DOHH2 (cell line): ENCODE measurements around the gene COQ10B.
"Not testable (repeated sequence)": the region's sequence is repeated elsewhere in the genome, so short reads cannot be mapped to it uniquely, and the experiment has no call there.

ENCODE experiments used
- H3F3A ChIP-seq: fragments of 200-600 bp; sonication (generic), shearing (Covaris generic); 2 replicates; pipeline ENCODE4 v1.6.0; 2016; ENCODE audit warnings: antibody characterized with exemption, mild to moderate bottlenecking; ENCODE audit not compliant: control insufficient read depth, insufficient read depth
- H3K27ac ChIP-seq: fragments of 200-600 bp; sonication (generic); 2 replicates; pipeline ENCODE4 v1.5.1; 2014; ENCODE audit warnings: low read depth, mild to moderate bottlenecking, low read length, moderate library complexity
- H3K27me3 ChIP-seq: fragments of 200-600 bp; sonication (generic); 2 replicates; pipeline ENCODE4 v1.6.1; 2014; ENCODE audit warnings: mild to moderate bottlenecking, low read length, mixed read lengths; ENCODE audit not compliant: control insufficient read depth
- H3K36me3 ChIP-seq: fragments of 200-600 bp; sonication (generic); 2 replicates; pipeline ENCODE4 v1.6.1; 2014; ENCODE audit warnings: mild to moderate bottlenecking, low read length, moderate library complexity, mixed read lengths; ENCODE audit not compliant: control insufficient read depth
- H3K4me1 ChIP-seq: fragments of 200-600 bp; sonication (generic); 2 replicates; pipeline ENCODE4 v1.6.1; 2014; ENCODE audit warnings: mild to moderate bottlenecking, low read length, mixed read lengths; ENCODE audit not compliant: control insufficient read depth
- H3K4me2 ChIP-seq: fragments of 200-600 bp; sonication (generic); 2 replicates; pipeline ENCODE4 v1.6.0; 2014; ENCODE audit warnings: mild to moderate bottlenecking, low read length, moderate library complexity
- H3K4me3 ChIP-seq: fragments of 200-600 bp; sonication (generic); 2 replicates; pipeline ENCODE4 v1.5.1; 2014; ENCODE audit warnings: mild to moderate bottlenecking, low read length, mixed read lengths
- H3K79me2 ChIP-seq: fragments of 200-600 bp; sonication (generic); 2 replicates; pipeline ENCODE4 v1.6.1; 2014; ENCODE audit warnings: mild to moderate bottlenecking, low read length, mixed read lengths; ENCODE audit not compliant: control insufficient read depth
- H3K9me2 ChIP-seq: fragments of 200-600 bp; sonication (generic); replicated peaks from 2 replicates; pipeline ENCODE4 v1.6.1; 2014; ENCODE audit warnings: mild to moderate bottlenecking, low read length, mixed read lengths; ENCODE audit not compliant: control insufficient read depth
- H3K9me3 ChIP-seq: fragments of 200-600 bp; sonication (generic); 2 replicates; pipeline ENCODE4 v1.6.1; 2014; ENCODE audit warnings: antibody characterized with exemption, low read length, mixed read lengths; ENCODE audit not compliant: control insufficient read depth, insufficient read depth
- H4K20me1 ChIP-seq: fragments of 200-600 bp; sonication (generic); 2 replicates; pipeline ENCODE4 v1.6.0; 2014; ENCODE audit warnings: low read depth, mild to moderate bottlenecking, antibody characterized with exemption, low read length, moderate library complexity; ENCODE audit not compliant: control insufficient read depth, insufficient read depth
- CTCF ChIP-seq: fragments of 200-600 bp; sonication (generic); IDR thresholded peaks from one replicate; pipeline ENCODE4 v1.5.1; 2014; ENCODE audit warnings: antibody characterized with exemption, mild to moderate bottlenecking, low read depth, low read length; ENCODE audit not compliant: poor library complexity, severe bottlenecking
- EZH2phosphoT487 ChIP-seq: fragments of 200-600 bp; sonication (generic); IDR thresholded peaks from 2 replicates; pipeline ENCODE4 v1.6.1; 2017; ENCODE audit warnings: borderline replicate concordance, mild to moderate bottlenecking, antibody characterized with exemption, low read length, moderate library complexity, mixed read lengths

Gene COQ10B

GRCh38 chr2:197431858-197432257, 21.5 kb upstream of the COQ10B start:
- Histone ChIP-seq H3K9me2 (no peaks in the 10 kb centered on the region), H3K9me3 (no peaks in the 10 kb centered on the region), H3K27ac (no peak overlapping the region), H3K27me3 (no peaks in the 10 kb centered on the region), H4K20me1 (peaks cover 51% of the 10 kb centered on the region), H3K36me3 (peaks cover 68% of the 10 kb centered on the region), H3K4me1 (peaks cover 57% of the 10 kb centered on the region), H3K4me2 (peak overlapping the region; percentile 80), H3K79me2 (peaks cover 95% of the 10 kb centered on the region), H3F3A (no peaks in the 10 kb centered on the region), H3K4me3 (peak overlapping the region; percentile 88)
- TF ChIP-seq EZH2phosphoT487 (no peak), CTCF (no peak)

- peak overlapping the region; percentile 80 for H3K4me2 ChIP-seq
- H3K27me3 ChIP-seq, H3K9me3 ChIP-seq, H3F3A ChIP-seq, H3K27ac ChIP-seq, H3K9me2 ChIP-seq: not testable (repeated sequence)
- H3K36me3 ChIP-seq = peaks cover 61% of the 10 kb centered on the region
- H3K79me2 ChIP-seq = peaks cover 88% of the 10 kb centered on the region
- peak overlapping the region; percentile 88 for H3K4me3 ChIP-seq
- peaks cover 50% of the 10 kb centered on the region for H3K4me1 ChIP-seq
- peaks cover 45% of the 10 kb centered on the region for H4K20me1 ChIP-seq
Observed at GRCh38 chr2:197432527-197432926, 20.8 kb upstream of the COQ10B start.

- H3K36me3 ChIP-seq = peaks cover 54% of the 10 kb centered on the region
- peaks cover 74% of the 10 kb centered on the region for H3K79me2 ChIP-seq
- no peaks in the 10 kb centered on the region for H3K27me3 ChIP-seq
- peaks cover 45% of the 10 kb centered on the region for H3K4me1 ChIP-seq
- peak overlapping the region; percentile 88 for H3K4me3 ChIP-seq
- peak overlapping the region; percentile 66 for H3K27ac ChIP-seq
- peak overlapping the region; percentile 80 for H3K4me2 ChIP-seq
- TF ChIP-seq EZH2phosphoT487 = no peak
- no peak for TF ChIP-seq CTCF
- H3K9me3 ChIP-seq = no peaks in the 10 kb centered on the region
- no peaks in the 10 kb centered on the region for H3F3A ChIP-seq
- H3K9me2 ChIP-seq = no peaks in the 10 kb centered on the region
- peaks cover 43% of the 10 kb centered on the region for H4K20me1 ChIP-seq
Observed at GRCh38 chr2:197433780-197434438, 19.4 kb upstream of the COQ10B start.

- H3K9me2 ChIP-seq = no peaks in the 10 kb centered on the region
- H3K36me3 ChIP-seq = peaks cover 44% of the 10 kb centered on the region
- H3K79me2 ChIP-seq = peaks cover 65% of the 10 kb centered on the region
- no peaks in the 10 kb centered on the region for H3K27me3 ChIP-seq
- no peaks in the 10 kb centered on the region for H3F3A ChIP-seq
- no peaks in the 10 kb centered on the region for H3K9me3 ChIP-seq
- H3K4me1 ChIP-seq = peaks cover 40% of the 10 kb centered on the region
- peak within 1 kb of the TSS; percentile 88 for H3K4me3 ChIP-seq
- no peak for TF ChIP-seq EZH2phosphoT487
- H4K20me1 ChIP-seq = peaks cover 37% of the 10 kb centered on the region
- peak within 1 kb of the TSS; percentile 85 for H3K4me2 ChIP-seq
- peak within 1 kb of the TSS; percentile 66 for H3K27ac ChIP-seq
Observed at GRCh38 chr2:197434541-197435513, 18.5 kb upstream of the COQ10B start, which contains the start of gene SF3B1. TSS of gene SF3B1 (minus strand) at chr2:197435028. CDS start at chr2:197434999, 29 bp downstream.
